Gastroesophageal sphincter (tissue), 3 donors: ENCODE measurements around the gene MOB3A.

Source experiments
- POLR2A ChIP-seq, 2 donors: fragments of 450-650 bp; IDR thresholded peaks; one replicate each; pipeline ENCODE4 v1.6.1; 2017; ENCODE audit warnings: antibody characterized with exemption in 2 of 2, mild to moderate bottlenecking in 2 of 2, moderate library complexity in 1 of 2
- POLR2AphosphoS5 ChIP-seq: sonication (generic); formaldehyde crosslinking; IDR thresholded peaks from one replicate; pipeline ENCODE4 v1.6.1; 2017; ENCODE audit warnings: antibody characterized with exemption
- TF ChIP-seq, protein P1 (sequence below), 4 experiments: fragments of 200-600 bp in 2 of 4; fragments of 450-650 bp in 2 of 4; sonication (generic) in 1 of 4; IDR thresholded peaks; one replicate each; pipeline ENCODE4 v1.5.1; 2017 to 2019; ENCODE audit warnings: antibody characterized with exemption in 4 of 4, mild to moderate bottlenecking in 2 of 4, moderate library complexity in 2 of 4

- TF ChIP-seq, protein P1, sequence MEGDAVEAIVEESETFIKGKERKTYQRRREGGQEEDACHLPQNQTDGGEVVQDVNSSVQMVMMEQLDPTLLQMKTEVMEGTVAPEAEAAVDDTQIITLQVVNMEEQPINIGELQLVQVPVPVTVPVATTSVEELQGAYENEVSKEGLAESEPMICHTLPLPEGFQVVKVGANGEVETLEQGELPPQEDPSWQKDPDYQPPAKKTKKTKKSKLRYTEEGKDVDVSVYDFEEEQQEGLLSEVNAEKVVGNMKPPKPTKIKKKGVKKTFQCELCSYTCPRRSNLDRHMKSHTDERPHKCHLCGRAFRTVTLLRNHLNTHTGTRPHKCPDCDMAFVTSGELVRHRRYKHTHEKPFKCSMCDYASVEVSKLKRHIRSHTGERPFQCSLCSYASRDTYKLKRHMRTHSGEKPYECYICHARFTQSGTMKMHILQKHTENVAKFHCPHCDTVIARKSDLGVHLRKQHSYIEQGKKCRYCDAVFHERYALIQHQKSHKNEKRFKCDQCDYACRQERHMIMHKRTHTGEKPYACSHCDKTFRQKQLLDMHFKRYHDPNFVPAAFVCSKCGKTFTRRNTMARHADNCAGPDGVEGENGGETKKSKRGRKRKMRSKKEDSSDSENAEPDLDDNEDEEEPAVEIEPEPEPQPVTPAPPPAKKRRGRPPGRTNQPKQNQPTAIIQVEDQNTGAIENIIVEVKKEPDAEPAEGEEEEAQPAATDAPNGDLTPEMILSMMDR (IDR thresholded peaks at IDR 0.05) = no peak
- TF ChIP-seq POLR2A (IDR thresholded peaks at IDR 0.05) = no peak
- TF ChIP-seq POLR2AphosphoS5 = no peak
Observed at GRCh38 chr19:2047076-2047448, 49.1 kb downstream of the MOB3A start.
